Erythroblast (primary cell): ENCODE results near the gene BLTP3B.

Experiments used
- DNase-seq, 2 experiments: peaks; one replicate each; lab custom pipeline; 2025; lab: John Stamatoyannopoulos, UW
- GATA1 ChIP-seq: IDR thresholded peaks from 2 replicates; pipeline ENCODE4 v1.6.1; 2011; ENCODE audit warnings: low read depth, mild to moderate bottlenecking, control low read depth, low read length, moderate library complexity
- POLR2A ChIP-seq: IDR thresholded peaks from 2 replicates; pipeline ENCODE4 v1.6.1; 2011; ENCODE audit warnings: mild to moderate bottlenecking, low read length

Gene BLTP3B

DNA sequence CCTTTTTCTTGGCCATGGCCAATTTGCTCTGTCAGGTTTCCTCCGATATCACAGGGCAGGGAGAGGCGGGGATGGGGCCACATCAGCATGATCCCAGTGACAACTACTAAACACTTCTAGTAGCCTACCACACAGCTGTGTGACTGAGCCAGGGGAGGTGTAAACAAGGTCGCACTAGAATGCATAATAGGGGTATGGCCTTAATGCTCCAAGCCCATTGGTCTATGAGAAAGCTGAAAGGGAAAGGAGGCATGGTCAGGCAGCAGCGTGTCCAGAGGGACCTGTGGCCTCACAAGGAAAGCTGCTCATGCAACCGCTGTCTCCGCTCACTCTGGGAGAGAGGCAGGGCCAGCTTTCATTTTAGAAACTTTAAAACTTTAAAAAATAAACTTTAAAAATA lies 30.4 kb upstream of the BLTP3B start:
- TF ChIP-seq POLR2A, result no peak
- no peak for TF ChIP-seq GATA1
- no peak for DNase-seq

- TF ChIP-seq GATA1 (no peak), POLR2A (no peak)
- no peak for DNase-seq
Measured at GRCh38 chr12:100171248-100171647, 28.6 kb upstream of the BLTP3B start.

- no peak for DNase-seq
- TF ChIP-seq GATA1 (no peak), POLR2A (no peak)
Measured at GRCh38 chr12:100170313-100170858, 27.7 kb upstream of the BLTP3B start.

- DNase-seq, result no peak
- TF ChIP-seq GATA1 (no peak), POLR2A (no peak)
Measured at GRCh38 chr12:100169345-100169744, 26.7 kb upstream of the BLTP3B start.

GRCh38 chr12:100168562-100168961 lies 25.9 kb upstream of the BLTP3B start:
- no peak for DNase-seq
- TF ChIP-seq POLR2A (no peak), GATA1 (no peak)

- TF ChIP-seq POLR2A, result no peak
- no peak for TF ChIP-seq GATA1
- no peak for DNase-seq
Measured at GRCh38 chr12:100166232-100166631, 23.6 kb upstream of the BLTP3B start.

DNA sequence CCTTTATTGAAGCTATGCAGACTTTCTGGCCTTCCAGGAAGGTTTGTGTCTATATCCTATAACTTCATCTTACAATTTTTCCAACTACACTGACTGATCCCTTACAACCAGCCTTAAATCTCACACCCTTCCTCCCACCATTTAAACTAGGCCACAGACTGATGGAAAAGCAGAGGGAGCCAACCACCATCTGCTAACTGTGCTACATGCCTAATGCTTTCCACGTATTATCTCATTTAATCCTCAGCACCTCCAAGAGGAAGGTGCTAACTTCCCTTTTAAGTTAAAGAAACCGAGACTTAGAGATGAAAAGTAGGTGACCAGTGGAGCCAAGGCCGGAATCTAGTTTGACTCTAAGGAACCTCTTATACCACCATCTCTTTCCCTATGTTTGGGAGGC lies 22.7 kb upstream of the BLTP3B start:
- TF ChIP-seq GATA1 (no peak), POLR2A (no peak)
- DNase-seq, result no peak

DNA sequence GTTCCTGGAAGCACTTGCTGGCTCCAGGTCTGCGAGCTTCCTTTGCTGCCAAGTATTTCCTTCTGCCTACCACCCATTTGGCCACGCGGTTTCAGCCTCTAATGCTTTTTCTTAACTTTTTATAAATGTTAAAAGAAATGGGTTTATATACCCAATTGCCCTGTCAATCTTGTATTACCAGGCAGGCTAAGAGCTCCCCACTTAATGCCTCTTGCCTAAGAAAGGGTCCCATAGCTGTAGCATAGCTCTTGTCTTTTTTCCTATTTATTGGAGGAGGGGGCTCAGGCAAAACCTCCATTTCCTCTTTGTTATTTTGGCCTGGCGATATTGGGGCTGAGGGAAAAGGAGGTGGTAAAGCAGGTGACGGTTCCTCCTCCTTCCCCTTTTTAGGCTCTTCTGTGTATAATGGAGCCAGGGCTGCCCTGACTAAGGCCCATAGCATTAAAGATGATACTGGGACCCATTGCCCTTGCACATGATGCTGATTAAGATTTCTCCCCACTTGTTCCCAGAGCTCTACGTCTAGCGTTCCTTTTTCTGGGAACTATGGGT lies 21.6 kb upstream of the BLTP3B start:
- no peak for TF ChIP-seq GATA1
- no peak for TF ChIP-seq POLR2A
- DNase-seq, result no peak

DNA sequence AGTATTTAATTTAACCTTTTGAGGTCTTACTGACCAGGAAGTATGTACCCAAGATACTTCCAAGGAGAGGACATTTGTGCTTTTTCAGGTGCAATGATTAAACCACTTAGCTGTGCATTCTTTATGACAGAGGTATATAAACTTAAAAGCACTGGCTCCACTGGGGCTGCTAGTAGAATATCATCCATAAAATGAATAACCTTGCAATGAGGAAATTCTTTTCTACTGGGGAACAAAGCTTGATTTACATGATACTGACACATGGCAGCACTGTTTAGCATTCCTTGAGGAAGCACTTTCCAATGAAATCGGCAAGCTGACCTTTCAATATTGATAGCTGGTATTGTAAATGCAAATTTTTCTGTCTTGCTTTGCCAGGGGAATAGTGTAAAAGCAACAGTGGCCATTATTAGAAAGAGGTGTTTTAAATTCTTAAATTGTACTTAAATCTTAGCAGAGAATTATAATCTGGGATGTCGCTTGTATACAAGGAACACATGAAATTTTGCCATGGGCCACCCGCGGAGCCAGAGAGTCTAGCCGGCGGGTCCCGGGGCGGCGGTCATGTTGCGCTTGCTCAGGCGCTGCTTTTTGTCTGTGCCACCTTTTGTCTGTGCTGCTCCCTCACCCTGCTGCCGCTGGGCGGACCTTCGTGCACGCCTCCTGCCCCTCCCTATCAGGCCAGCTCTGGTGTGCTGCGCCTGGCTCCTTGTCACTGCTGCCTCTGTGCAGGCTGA lies 20.9 kb upstream of the BLTP3B start:
- TF ChIP-seq GATA1 (no peak), POLR2A (peak; percentile 46)
- DNase-seq, result peak; percentile 77 to 87

- DNase-seq, result no peak
- TF ChIP-seq GATA1, result no peak
- TF ChIP-seq POLR2A, result no peak
Measured at GRCh38 chr12:100159391-100160104, 16.9 kb upstream of the BLTP3B start.

- DNase-seq, result no peak
- TF ChIP-seq POLR2A, result no peak
- no peak for TF ChIP-seq GATA1
Measured at GRCh38 chr12:100158535-100158934, 15.9 kb upstream of the BLTP3B start.

DNA sequence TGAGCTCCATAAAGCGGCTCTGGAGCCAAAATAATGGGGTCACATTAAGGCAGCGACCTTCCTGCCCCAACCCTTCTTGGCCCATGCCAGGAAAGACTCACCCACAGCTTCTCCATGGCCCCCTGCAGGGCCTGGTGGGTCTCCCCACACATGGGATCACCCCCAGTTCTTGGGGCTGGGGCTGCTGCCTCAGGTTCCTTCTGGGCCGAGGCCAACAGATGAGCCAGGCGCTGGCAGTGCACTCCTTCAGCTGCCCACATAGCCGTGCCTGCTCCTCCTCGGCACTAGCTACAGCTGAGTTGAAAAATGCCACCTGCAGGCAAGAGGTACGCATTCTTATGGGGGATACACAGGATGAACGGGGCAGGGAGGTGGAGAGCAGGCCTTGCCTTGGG lies 14.8 kb upstream of the BLTP3B start:
- DNase-seq, result no peak
- no peak for TF ChIP-seq POLR2A
- TF ChIP-seq GATA1, result no peak

GRCh38 chr12:100156731-100157426 lies 14.2 kb upstream of the BLTP3B start:
- TF ChIP-seq POLR2A, result no peak
- no peak for TF ChIP-seq GATA1
- no peak for DNase-seq
